Activated B cell treated with CpG ODN at 0.5 μM for 24 hours (primary cell): ENCODE measurements around the gene KRCC1. TPM values are rescaled to one million over a fixed set of nuclear protein-coding genes. Genes with fewer than 3 reads are reported as not detected.
A peak's percentile ranks its signal among the peaks of the same experiment; 100 is the strongest.
"Not testable (repeated sequence)": the region's sequence is repeated elsewhere in the genome, so short reads cannot be mapped to it uniquely, and the experiment has no call there.

Source experiments
- ATAC-seq: fragments of 200-7000 bp; cut with Tn5 transposase; one replicate; pipeline ENCODE4 v1.10.0; 2021; ENCODE audit warnings: low read depth, mild to moderate bottlenecking, moderate library complexity
- CTCF ChIA-PET: fragments of 350-600 bp; sonication (Branson Sonifier 250); formaldehyde crosslinking; loops from one replicate; lab custom pipeline; 2021; ENCODE audit warnings: antibody characterized with exemption; lab: Charles Lee
- POLR2A ChIA-PET: fragments of 350-600 bp; sonication (Branson Sonifier 250); formaldehyde crosslinking; loops from one replicate; lab custom pipeline; 2021; ENCODE audit warnings: antibody characterized with exemption; lab: Charles Lee
- DNase-seq: peaks from one replicate; pipeline ENCODE4 v3.0.0; 2022
- H3K27ac Mint-ChIP-seq: one replicate; pipeline ENCODE4 v1.8.0; 2020; ENCODE audit warnings: mixed read lengths
- H3K27me3 Mint-ChIP-seq: one replicate; pipeline ENCODE4 v1.8.0; 2021; ENCODE audit warnings: mixed read lengths
- H3K36me3 Mint-ChIP-seq: one replicate; pipeline ENCODE4 v1.8.0; 2021; ENCODE audit warnings: low read depth, mixed read lengths
- H3K4me1 Mint-ChIP-seq: one replicate; pipeline ENCODE4 v1.8.0; 2021; ENCODE audit warnings: mixed read lengths
- H3K4me3 Mint-ChIP-seq: one replicate; pipeline ENCODE4 v1.8.0; 2020; ENCODE audit warnings: mild to moderate bottlenecking, mixed read lengths
- H3K9me3 Mint-ChIP-seq: one replicate; pipeline ENCODE4 v1.8.0; 2020; ENCODE audit warnings: mixed read lengths
- CTCF ChIP-seq: fragments of 200-600 bp; IDR thresholded peaks from one replicate; pipeline ENCODE4 v1.8.0; 2022; ENCODE audit warnings: antibody characterized with exemption, mild to moderate bottlenecking
- intact Hi-C: fragments of 100-400 bp; cut with micrococcal nuclease; formaldehyde crosslinking; loops from one replicate; pipeline ENCODE4 v1.15.1; 2024
- total RNA-seq: library from RNA; stranded (reverse); gene quantifications from 2 replicates; pipeline ENCODE4 v1.2.3, GENCODE V29; 2022

Gene KRCC1
- total RNA-seq, 1 donor from 2014 or later: 20.8 TPM

GRCh38 chr2:88002359-88002707 is 53.2 kb downstream of the KRCC1 start:
- Mint-ChIP-seq H3K36me3 (no peaks in the 10 kb centered on the region), H3K4me1 (peaks cover 13% of the 10 kb centered on the region), H3K27me3 (no peaks in the 10 kb centered on the region), H3K4me3 (no peak overlapping the region), H3K9me3 (no peaks in the 10 kb centered on the region), H3K27ac (no peak overlapping the region)
- ChIA-PET CTCF (interaction anchor here (0.8 to 1.6 kb wide), 4 partner anchors 8 to 158 kb away, joined by 3 to 6 read pairs (median 6); partner anchors contain the start of gene RNU2-63P), POLR2A (interaction anchor here (0.6 to 1.6 kb wide), 2 partner anchors 14 to 532 kb away, joined by 3 to 22 read pairs; partner anchors contain the start of gene RNU2-63P)
- intact Hi-C loops: no loop called here
- ATAC-seq: no peak
- DNase-seq: no peak
- no peak for TF ChIP-seq CTCF

- intact Hi-C loops, H3K36me3 Mint-ChIP-seq, DNase-seq, H3K9me3 Mint-ChIP-seq, H3K27me3 Mint-ChIP-seq, H3K4me3 Mint-ChIP-seq, ATAC-seq, CTCF ChIA-PET, H3K27ac Mint-ChIP-seq: not testable (repeated sequence)
- H3K4me1 Mint-ChIP-seq: peaks cover 22% of the 10 kb centered on the region
- POLR2A ChIA-PET: interaction anchor here (0.7 to 1.2 kb wide), 2 partner anchors 15 to 16 kb away, joined by 3 to 5 read pairs; partner anchors contain the start of gene RNU2-63P
Measured at GRCh38 chr2:88000474-88000873, 55.1 kb downstream of the KRCC1 start.

GRCh38 chr2:87996570-87996969 is 59.0 kb downstream of the KRCC1 start:
- CTCF ChIA-PET: no interaction called here
- no peaks in the 10 kb centered on the region for H3K9me3 Mint-ChIP-seq

GRCh38 chr2:87995756-87996155 is 59.8 kb downstream of the KRCC1 start:
- H3K27me3 Mint-ChIP-seq: no peaks in the 10 kb centered on the region
- peak overlapping the region; percentile 33 for H3K27ac Mint-ChIP-seq
- ATAC-seq: no peak
- no peaks in the 10 kb centered on the region for H3K36me3 Mint-ChIP-seq
- no peaks in the 10 kb centered on the region for H3K9me3 Mint-ChIP-seq
- ChIA-PET CTCF (no interaction called here), POLR2A (interaction anchor here (1.8 kb wide), 1 partner anchor 21 kb away, joined by 9 read pairs; the partner anchor contains the start of gene RNU2-63P)
- no peak for TF ChIP-seq CTCF
- H3K4me1 Mint-ChIP-seq: peaks cover 26% of the 10 kb centered on the region
- no peak for DNase-seq
- intact Hi-C loops: no loop called here
- H3K4me3 Mint-ChIP-seq: no peak overlapping the region

More at GRCh38 chr2:87996570-87996969, 59.0 kb downstream of the KRCC1 start:
- Mint-ChIP-seq H3K27ac (no peak overlapping the region), H3K4me3 (no peak overlapping the region), H3K36me3 (no peaks in the 10 kb centered on the region), H3K4me1 (peaks cover 32% of the 10 kb centered on the region), H3K27me3 (no peaks in the 10 kb centered on the region)
- TF ChIP-seq CTCF: no peak
- ATAC-seq: no peak
- intact Hi-C loops: no loop called here
- no peak for DNase-seq
- POLR2A ChIA-PET: interaction anchor here (1.8 kb wide), 1 partner anchor 20 kb away, joined by 9 read pairs; the partner anchor contains the start of gene RNU2-63P

GRCh38 chr2:87994304-87994850 is 61.2 kb downstream of the KRCC1 start:
- H3K36me3 Mint-ChIP-seq, CTCF ChIA-PET, H3K9me3 Mint-ChIP-seq, H3K27me3 Mint-ChIP-seq, intact Hi-C loops, DNase-seq: not testable (repeated sequence)
- H3K4me1 Mint-ChIP-seq: peaks cover 26% of the 10 kb centered on the region
- POLR2A ChIA-PET: interaction anchor here (0.6 kb wide), 1 partner anchor 23 kb away, joined by 3 read pairs; no protein-coding TSS in a partner anchor
- peak; percentile 47 for ATAC-seq
- H3K4me3 Mint-ChIP-seq: peak overlapping the region; percentile 35
- peak overlapping the region; percentile 79 for H3K27ac Mint-ChIP-seq

- ATAC-seq, CTCF ChIA-PET, intact Hi-C loops, H3K27me3 Mint-ChIP-seq, POLR2A ChIA-PET, H3K4me3 Mint-ChIP-seq, DNase-seq, H3K36me3 Mint-ChIP-seq, H3K9me3 Mint-ChIP-seq, H3K27ac Mint-ChIP-seq: not testable (repeated sequence)
- peaks cover 26% of the 10 kb centered on the region for H3K4me1 Mint-ChIP-seq
Measured at GRCh38 chr2:87992569-87992968, 63.0 kb downstream of the KRCC1 start.

- not testable (repeated sequence) for ATAC-seq
Measured at GRCh38 chr2:87987473-87987872, 68.1 kb downstream of the KRCC1 start.

GRCh38 chr2:87985902-87986301 is 69.7 kb downstream of the KRCC1 start:
- H3K27me3 Mint-ChIP-seq, ATAC-seq, intact Hi-C loops, H3K36me3 Mint-ChIP-seq, H3K4me1 Mint-ChIP-seq, H3K9me3 Mint-ChIP-seq, DNase-seq, CTCF ChIA-PET, POLR2A ChIA-PET, H3K27ac Mint-ChIP-seq, H3K4me3 Mint-ChIP-seq: not testable (repeated sequence)

More at GRCh38 chr2:87987473-87987872, 68.1 kb downstream of the KRCC1 start:
- CTCF ChIA-PET, H3K27me3 Mint-ChIP-seq, H3K4me1 Mint-ChIP-seq, intact Hi-C loops, H3K36me3 Mint-ChIP-seq, DNase-seq, H3K4me3 Mint-ChIP-seq, H3K9me3 Mint-ChIP-seq, H3K27ac Mint-ChIP-seq, POLR2A ChIA-PET: not testable (repeated sequence)

GRCh38 chr2:87981182-87981581 is 74.4 kb downstream of the KRCC1 start:
- intact Hi-C loops, DNase-seq, H3K27ac Mint-ChIP-seq, H3K36me3 Mint-ChIP-seq, H3K4me3 Mint-ChIP-seq, POLR2A ChIA-PET, H3K27me3 Mint-ChIP-seq, CTCF ChIA-PET, H3K4me1 Mint-ChIP-seq, ATAC-seq, H3K9me3 Mint-ChIP-seq: not testable (repeated sequence)
